Upper lobe of left lung (tissue), 4 donors: ENCODE data around the gene GALE.

Experiments used
- POLR2A ChIP-seq, 4 donors: fragments of 450-650 bp; IDR thresholded peaks; one replicate each; pipeline ENCODE4 v1.5.1; 2016 to 2017; ENCODE audit warnings: antibody characterized with exemption in 4 of 4, mild to moderate bottlenecking in 2 of 4
- POLR2AphosphoS5 ChIP-seq, 2 donors: sonication (generic); formaldehyde crosslinking; IDR thresholded peaks; one replicate each; pipeline ENCODE4 v1.5.1; 2017; ENCODE audit warnings: antibody characterized with exemption in 2 of 2
- TF ChIP-seq, protein P1 (sequence below), 6 experiments: fragments of 450-650 bp in 4 of 6; fragments of 200-600 bp in 2 of 6; sonication (generic) in 2 of 6; IDR thresholded peaks; one replicate each; pipeline ENCODE4 v1.5.1; 2016 to 2019; ENCODE audit warnings: antibody characterized with exemption in 6 of 6

DNA sequence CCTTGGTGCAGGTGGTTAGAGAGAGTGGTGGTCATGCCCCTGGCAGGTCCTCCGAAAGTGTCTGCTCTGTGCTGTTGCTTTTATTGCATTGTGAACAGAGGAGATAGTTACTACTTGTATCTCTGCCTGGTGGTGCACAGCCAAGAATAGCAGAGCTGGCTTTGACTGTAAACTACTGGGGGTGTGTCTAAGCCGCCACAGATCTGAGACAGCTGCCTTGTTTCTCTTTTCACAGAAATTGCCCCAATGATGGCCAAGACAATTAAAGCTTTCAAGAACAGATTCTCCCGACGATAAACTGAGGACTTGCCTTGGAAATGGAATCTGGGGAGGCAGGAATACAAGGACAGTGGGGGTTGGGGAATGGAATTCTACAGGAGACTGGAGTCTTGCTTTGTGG, 41.3 kb downstream of the GALE start:
- TF ChIP-seq, protein P1, sequence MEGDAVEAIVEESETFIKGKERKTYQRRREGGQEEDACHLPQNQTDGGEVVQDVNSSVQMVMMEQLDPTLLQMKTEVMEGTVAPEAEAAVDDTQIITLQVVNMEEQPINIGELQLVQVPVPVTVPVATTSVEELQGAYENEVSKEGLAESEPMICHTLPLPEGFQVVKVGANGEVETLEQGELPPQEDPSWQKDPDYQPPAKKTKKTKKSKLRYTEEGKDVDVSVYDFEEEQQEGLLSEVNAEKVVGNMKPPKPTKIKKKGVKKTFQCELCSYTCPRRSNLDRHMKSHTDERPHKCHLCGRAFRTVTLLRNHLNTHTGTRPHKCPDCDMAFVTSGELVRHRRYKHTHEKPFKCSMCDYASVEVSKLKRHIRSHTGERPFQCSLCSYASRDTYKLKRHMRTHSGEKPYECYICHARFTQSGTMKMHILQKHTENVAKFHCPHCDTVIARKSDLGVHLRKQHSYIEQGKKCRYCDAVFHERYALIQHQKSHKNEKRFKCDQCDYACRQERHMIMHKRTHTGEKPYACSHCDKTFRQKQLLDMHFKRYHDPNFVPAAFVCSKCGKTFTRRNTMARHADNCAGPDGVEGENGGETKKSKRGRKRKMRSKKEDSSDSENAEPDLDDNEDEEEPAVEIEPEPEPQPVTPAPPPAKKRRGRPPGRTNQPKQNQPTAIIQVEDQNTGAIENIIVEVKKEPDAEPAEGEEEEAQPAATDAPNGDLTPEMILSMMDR (IDR thresholded peaks at IDR 0.05): no peak
- TF ChIP-seq POLR2AphosphoS5 (IDR thresholded peaks at IDR 0.05) (no peak), POLR2A (IDR thresholded peaks at IDR 0.05) (no peak)
